Ascending aorta (tissue), 2 donors: ENCODE data around the gene GRIK3. TPM values are rescaled to one million over a fixed set of nuclear protein-coding genes. Genes with fewer than 3 reads are reported as not detected.

Experiments used
- DNase-seq, 2 donors: peaks; one replicate each; pipeline ENCODE4 v3.0.0-alpha.2; 2019; ENCODE audit warnings: low spot score in 2 of 2
- H3K27ac ChIP-seq, 2 donors: fragments of 200-600 bp; sonication (generic); one replicate each; pipeline ENCODE4 v1.5.1; 2016 to 2017; ENCODE audit warnings: mild to moderate bottlenecking in 1 of 2
- H3K27me3 ChIP-seq: fragments of 200-600 bp; sonication (generic); one replicate; pipeline ENCODE4 v1.5.1; 2017
- H3K36me3 ChIP-seq, 2 donors: fragments of 200-600 bp; sonication (generic); one replicate each; pipeline ENCODE4 v1.5.1; 2016
- H3K4me1 ChIP-seq, 2 donors: fragments of 200-600 bp; sonication (generic); one replicate each; pipeline ENCODE4 v1.5.1; 2016 to 2017; ENCODE audit warnings: mild to moderate bottlenecking in 1 of 2
- H3K4me3 ChIP-seq, 2 donors: fragments of 200-600 bp; sonication (generic); one replicate each; pipeline ENCODE4 v1.5.1; 2016 to 2017; ENCODE audit warnings: mild to moderate bottlenecking in 1 of 2
- H3K9me3 ChIP-seq, 2 donors: fragments of 200-600 bp; sonication (generic); one replicate each; pipeline ENCODE4 v1.5.1; 2016
- intact Hi-C: fragments of 100-400 bp; cut with DNase I; formaldehyde crosslinking; loops from one replicate; pipeline ENCODE4 v1.15.1; 2023
- total RNA-seq: library from RNA; depleted of rRNA; stranded (reverse); fragments of >200 nt; gene quantifications from one replicate; pipeline ENCODE4 v1.1.0, GENCODE V29; 2016
- TF ChIP-seq, protein P1 (sequence below), 3 experiments: fragments of 200-600 bp in 2 of 3; fragments of 450-650 bp in 1 of 3; sonication (generic) in 2 of 3; IDR thresholded peaks; one replicate each; pipeline ENCODE4 v1.5.1; 2016 to 2019; ENCODE audit warnings: antibody characterized with exemption in 3 of 3, mild to moderate bottlenecking in 1 of 3, moderate library complexity in 1 of 3

The GRIK3 gene
- total RNA-seq, 1 donor from 2014 or later, result under 0.01 TPM

DNA sequence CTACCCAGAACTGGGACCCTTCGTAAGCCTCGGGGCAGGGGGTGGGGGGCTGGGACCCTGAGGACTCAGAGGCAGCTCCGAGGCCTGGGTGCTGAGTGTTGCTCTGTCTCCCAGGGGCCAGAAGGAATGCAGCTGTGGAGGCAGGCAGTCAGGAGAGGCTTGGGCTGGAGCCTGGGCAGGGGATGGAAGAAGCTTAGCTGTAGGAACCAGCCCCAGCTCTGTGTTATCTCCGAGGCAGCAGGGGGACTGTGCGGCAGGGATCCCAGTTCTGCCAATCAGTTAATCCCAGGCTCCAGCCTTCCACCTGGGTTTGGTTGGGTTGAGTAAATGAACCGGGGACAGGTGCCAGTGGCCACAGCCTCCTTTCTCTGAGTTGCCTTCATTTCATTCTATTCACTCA lies 8.2 kb upstream of the GRIK3 start:
- intact Hi-C loops, result no loop called here
- TF ChIP-seq, protein P1, sequence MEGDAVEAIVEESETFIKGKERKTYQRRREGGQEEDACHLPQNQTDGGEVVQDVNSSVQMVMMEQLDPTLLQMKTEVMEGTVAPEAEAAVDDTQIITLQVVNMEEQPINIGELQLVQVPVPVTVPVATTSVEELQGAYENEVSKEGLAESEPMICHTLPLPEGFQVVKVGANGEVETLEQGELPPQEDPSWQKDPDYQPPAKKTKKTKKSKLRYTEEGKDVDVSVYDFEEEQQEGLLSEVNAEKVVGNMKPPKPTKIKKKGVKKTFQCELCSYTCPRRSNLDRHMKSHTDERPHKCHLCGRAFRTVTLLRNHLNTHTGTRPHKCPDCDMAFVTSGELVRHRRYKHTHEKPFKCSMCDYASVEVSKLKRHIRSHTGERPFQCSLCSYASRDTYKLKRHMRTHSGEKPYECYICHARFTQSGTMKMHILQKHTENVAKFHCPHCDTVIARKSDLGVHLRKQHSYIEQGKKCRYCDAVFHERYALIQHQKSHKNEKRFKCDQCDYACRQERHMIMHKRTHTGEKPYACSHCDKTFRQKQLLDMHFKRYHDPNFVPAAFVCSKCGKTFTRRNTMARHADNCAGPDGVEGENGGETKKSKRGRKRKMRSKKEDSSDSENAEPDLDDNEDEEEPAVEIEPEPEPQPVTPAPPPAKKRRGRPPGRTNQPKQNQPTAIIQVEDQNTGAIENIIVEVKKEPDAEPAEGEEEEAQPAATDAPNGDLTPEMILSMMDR (IDR thresholded peaks at IDR 0.05), result no peak
- H3K36me3 ChIP-seq, result no peaks in the 10 kb centered on the region
- H3K4me3 ChIP-seq, result no peak overlapping the region
- DNase-seq, result no peak
- H3K27me3 ChIP-seq, result no peaks in the 10 kb centered on the region
- no peaks in the 10 kb centered on the region for H3K9me3 ChIP-seq
- H3K27ac ChIP-seq, result no peak overlapping the region
- no peaks in the 10 kb centered on the region for H3K4me1 ChIP-seq

DNA sequence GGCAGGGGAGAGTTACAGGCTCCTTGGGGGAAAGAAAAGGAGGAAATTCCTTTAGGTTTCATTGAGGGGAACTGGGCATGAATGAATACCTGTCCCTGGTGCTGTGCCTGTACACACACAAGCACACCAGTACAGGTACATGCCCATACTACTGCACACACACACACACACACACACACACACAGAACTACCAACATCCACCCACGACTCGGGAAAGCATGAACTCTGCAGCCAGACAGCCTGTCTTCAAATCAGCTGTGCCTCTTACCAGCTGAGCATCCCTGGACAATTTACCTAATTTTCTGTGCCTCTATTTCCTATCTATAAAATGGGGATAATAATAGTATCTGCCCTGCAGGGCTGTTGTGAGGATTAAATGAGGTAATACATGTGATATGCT lies 7.2 kb upstream of the GRIK3 start:
- Histone ChIP-seq H3K9me3 (no peaks in the 10 kb centered on the region), H3K4me3 (no peak overlapping the region), H3K27me3 (no peaks in the 10 kb centered on the region), H3K36me3 (no peaks in the 10 kb centered on the region), H3K27ac (no peak overlapping the region), H3K4me1 (no peaks in the 10 kb centered on the region)
- intact Hi-C loops, result no loop called here
- TF ChIP-seq, protein P1 (IDR thresholded peaks at IDR 0.05), result no peak
- DNase-seq, result no peak

DNA sequence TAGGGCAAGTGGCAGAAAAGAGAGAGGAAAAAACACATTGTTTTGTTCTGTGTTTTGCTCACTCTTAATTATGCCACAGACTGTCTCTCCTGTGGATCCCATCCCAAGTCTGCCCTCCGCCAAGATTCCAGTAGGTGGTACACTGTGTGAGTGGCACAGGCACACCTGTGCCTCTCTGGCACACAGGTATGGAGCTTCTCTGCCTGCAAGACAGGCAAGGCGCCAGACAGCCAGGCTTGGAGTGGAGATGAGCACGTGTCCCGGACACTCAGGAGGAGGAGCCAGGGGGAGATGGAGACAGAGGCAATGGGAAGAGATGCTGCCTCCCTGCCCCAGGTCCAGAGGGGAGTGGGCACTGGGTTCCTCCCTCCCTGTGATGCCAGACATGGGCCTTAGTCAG lies 6.5 kb upstream of the GRIK3 start:
- Histone ChIP-seq H3K4me1 (no peaks in the 10 kb centered on the region), H3K4me3 (no peak overlapping the region), H3K27me3 (no peaks in the 10 kb centered on the region), H3K27ac (no peak overlapping the region), H3K9me3 (no peaks in the 10 kb centered on the region), H3K36me3 (no peaks in the 10 kb centered on the region)
- DNase-seq, result no peak
- TF ChIP-seq, protein P1 (IDR thresholded peaks at IDR 0.05), result no peak
- intact Hi-C loops, result no loop called here

DNA sequence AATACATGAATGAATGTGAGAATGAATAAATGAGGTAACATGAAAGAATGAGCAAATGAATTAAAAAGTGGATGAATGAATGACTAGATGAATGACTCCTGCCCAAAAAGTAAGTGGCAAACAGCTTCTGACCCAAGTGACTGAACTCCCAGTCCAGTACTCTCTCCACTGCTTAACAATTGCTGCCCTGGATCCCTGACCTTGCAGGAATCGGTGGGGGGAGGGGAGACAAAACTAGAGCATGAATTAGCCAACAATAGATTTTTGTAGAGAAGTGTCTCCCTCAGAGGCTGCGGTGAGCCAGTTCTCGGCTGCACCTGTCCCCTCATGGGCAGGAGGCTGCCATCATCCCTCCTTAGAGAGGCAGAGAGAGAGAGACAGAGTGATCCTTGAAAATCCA lies 5.9 kb upstream of the GRIK3 start:
- H3K4me1 ChIP-seq, result no peaks in the 10 kb centered on the region
- H3K9me3 ChIP-seq, result no peaks in the 10 kb centered on the region
- no peak overlapping the region for H3K4me3 ChIP-seq
- peaks cover under 1% of the 10 kb centered on the region for H3K27me3 ChIP-seq
- intact Hi-C loops, result no loop called here
- H3K36me3 ChIP-seq, result no peaks in the 10 kb centered on the region
- H3K27ac ChIP-seq, result no peak overlapping the region
- no peak for DNase-seq
- TF ChIP-seq, protein P1 (IDR thresholded peaks at IDR 0.05), result no peak

DNA sequence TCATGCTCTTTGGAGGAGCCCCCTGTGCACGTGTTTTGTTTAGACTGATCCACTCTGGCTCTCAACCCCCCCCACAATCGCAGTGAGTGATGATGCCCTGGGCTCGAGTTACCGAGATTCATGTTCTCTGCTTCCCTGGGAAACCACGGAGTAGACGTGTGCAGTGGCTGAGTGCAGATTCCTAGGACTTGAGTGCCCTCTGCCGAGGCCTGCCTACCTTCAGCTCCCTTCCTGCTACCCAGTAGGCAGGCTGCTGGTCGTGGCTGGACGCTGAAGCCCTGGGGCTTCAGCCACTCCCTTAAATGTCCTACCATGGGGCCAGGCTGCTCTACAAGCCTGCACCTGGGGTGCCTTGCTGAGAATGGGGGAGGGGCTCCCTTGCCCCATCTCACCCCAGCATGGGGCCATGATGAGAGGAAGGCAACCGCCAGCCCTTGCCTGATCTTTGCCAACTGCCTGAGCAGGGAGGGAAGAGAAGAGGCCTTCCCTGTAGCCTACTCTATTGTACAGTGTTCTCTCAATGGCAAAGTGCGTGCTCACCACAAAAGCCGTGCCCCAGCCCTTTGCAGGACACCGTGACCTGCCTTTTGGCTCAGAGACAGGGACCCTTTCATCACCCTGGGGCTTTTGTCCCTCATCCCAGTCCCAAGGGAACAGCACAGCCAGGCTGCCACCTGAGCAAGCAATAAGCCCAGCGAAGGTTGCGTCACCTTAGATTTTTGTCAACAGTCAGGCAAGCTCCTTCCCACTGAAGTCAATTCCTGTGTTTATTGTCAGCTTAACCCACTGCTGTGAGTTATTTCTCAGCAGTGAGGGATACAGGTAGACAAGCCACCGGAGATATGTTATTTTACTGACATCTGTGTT lies 4.1 kb upstream of the GRIK3 start:
- Histone ChIP-seq H3K4me3 (no peak overlapping the region), H3K27me3 (peaks cover 9% of the 10 kb centered on the region), H3K9me3 (no peaks in the 10 kb centered on the region), H3K27ac (no peak overlapping the region), H3K4me1 (no peaks in the 10 kb centered on the region), H3K36me3 (no peaks in the 10 kb centered on the region)
- no peak for DNase-seq
- TF ChIP-seq, protein P1 (IDR thresholded peaks at IDR 0.05), result no peak
- intact Hi-C loops, result no loop called here
